ENCODE measurements around the gene SLC6A19. TPM values are rescaled to one million over a fixed set of nuclear protein-coding genes. Genes with fewer than 3 reads are reported as not detected.

SLC6A19 gene
- polyA plus RNA-seq, 4 donors: 42.2 to 66.0 (median 60.1) TPM

DNA sequence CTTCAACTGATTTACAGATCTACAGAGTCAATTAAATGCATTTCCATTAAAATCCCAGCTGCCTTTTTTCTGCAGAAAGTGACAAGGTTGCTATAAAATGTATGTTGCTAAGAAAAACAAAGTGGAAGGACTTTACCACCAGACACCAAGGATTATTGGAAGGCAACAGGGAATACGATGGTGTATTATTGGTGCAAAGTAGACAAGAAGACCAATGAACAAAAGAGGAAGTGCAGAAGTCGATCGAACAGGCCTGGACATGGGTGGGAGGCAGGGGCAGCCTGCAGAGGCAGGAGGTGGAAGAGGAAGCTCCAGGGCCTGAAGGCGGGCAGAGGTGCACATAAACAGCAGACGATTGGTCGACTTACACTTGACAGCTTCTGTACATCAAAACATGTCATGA, 10.6 kb upstream of the SLC6A19 start:
- peak in 2 of 4 donors; percentile 52 to 62 for DNase-seq (ENCODE audit: low read depth in 4 of 4, low spot score in 3 of 4)

GRCh38 chr5:1192971-1193590, 8.3 kb upstream of the SLC6A19 start:
- DNase-seq (ENCODE audit: low read depth in 4 of 4, low spot score in 3 of 4): no peak

GRCh38 chr5:1193591-1193985, 7.8 kb upstream of the SLC6A19 start:
- no peak for DNase-seq (ENCODE audit: low read depth in 4 of 4, low spot score in 3 of 4)

- DNase-seq (ENCODE audit: low read depth in 4 of 4, low spot score in 3 of 4): no peak
Observed at GRCh38 chr5:1194378-1194777, 7.0 kb upstream of the SLC6A19 start.

DNA sequence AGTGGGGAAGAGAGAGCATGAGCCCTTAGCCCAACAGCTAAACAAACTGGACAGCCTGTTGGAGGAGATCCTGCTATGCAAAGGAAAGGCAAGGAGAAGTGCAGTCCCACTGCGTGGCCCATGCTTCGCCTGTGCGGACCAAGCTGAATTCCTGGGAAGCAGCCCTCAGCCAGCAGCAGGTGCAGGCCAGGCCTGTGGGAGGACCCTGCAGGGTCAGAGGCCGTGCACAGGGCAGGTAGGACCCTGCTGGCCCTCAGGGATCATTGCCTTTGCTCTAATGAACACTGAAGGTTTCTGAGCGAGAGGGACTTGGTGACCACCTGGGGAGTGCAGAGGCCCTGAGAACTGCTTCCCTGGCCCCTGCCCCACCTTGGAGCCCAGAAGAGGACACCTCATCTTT, 6.0 kb upstream of the SLC6A19 start:
- no peak for DNase-seq (ENCODE audit: low read depth in 4 of 4, low spot score in 3 of 4)

GRCh38 chr5:1195916-1196315, 5.5 kb upstream of the SLC6A19 start:
- no peak for DNase-seq (ENCODE audit: low read depth in 4 of 4, low spot score in 3 of 4)

GRCh38 chr5:1196562-1196961, 4.8 kb upstream of the SLC6A19 start:
- DNase-seq (ENCODE audit: low read depth in 4 of 4, low spot score in 3 of 4): no peak

DNA sequence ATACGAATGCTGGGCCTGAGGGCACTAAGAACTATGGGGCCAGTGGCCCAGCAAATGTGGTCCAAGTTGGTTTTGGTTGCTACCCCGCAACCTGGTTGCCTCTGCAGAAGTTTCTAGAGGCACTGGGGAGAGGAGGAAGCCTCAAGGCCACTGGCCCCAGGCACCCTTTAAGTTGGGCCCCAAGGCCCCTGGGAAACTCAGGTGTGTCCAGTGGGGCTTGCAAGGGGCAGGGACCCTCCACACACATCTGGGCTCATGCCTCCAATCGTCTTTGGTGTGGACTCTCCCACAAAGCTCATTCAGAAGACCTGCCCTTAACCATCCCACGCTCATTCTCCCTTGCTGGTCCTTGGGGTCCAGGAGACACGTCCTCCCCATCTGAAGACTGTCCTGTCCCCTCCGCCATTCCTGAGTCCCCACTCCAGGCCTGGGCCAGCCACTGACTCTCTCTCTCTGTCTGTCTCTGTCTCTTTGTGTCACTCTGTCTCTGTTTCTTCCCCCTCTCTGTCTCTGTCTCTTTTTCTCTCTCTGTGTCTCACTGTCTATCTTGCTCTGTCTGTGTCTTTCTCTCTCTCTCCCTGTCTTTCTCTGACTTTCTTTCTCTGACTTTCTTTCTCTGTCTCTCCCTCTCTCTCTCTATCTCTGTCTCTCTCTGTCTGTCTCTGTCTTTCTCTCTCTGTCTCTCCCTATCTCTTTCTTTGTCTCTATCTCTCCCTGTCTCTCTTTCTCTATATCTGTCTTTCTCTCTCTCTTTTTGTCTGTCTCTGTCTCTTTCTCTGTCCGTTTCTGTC, 3.3 kb upstream of the SLC6A19 start:
- DNase-seq (ENCODE audit: low read depth in 4 of 4, low spot score in 3 of 4): no peak

GRCh38 chr5:1199340-1199648, 2.1 kb upstream of the SLC6A19 start:
- no peak for DNase-seq (ENCODE audit: low read depth in 4 of 4, low spot score in 3 of 4)

DNA sequence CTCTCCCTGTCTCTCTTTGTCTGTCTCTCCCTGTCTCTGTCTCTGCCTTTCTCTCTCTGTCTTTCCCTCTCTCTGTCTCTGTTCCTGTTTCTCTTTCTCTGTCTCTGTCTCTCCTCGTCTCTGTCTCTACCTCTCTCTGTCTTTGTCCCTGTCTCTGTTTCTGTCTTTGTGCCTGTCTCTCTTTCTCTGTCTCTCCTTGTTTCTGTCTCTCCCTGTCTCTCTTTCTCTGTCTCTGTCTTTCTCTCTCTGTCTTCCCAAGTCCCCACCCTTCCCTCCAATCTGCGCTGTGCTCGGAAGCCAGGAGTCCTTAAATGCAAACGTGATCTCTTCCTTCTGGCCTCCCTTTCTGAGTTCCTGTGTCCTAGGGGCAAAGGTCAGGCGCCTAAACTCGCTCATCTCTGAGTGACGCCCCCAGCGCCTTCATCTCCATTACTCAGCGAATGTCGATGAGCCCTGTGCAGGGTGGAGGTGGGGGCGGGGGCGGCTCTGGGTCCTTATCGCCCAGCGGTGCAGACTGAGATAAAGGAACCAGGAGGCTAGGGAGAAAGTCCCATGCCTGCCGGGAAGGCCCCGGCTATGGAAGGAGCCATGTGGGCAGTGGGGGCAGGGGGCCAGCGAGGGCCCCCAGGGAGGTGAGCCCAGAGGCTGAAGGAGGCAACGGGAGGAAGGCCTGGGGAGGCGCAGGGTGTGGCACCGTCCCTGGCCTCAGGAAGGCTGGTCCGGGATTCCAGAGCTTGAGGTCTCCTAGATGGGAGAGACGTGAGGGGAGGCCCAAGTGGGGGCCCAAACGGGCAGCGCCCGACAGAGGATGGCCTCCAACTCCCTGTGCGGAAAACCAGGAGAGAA, 1.5 kb upstream of the SLC6A19 start:
- DNase-seq (ENCODE audit: low read depth in 4 of 4, low spot score in 3 of 4): no peak

DNA sequence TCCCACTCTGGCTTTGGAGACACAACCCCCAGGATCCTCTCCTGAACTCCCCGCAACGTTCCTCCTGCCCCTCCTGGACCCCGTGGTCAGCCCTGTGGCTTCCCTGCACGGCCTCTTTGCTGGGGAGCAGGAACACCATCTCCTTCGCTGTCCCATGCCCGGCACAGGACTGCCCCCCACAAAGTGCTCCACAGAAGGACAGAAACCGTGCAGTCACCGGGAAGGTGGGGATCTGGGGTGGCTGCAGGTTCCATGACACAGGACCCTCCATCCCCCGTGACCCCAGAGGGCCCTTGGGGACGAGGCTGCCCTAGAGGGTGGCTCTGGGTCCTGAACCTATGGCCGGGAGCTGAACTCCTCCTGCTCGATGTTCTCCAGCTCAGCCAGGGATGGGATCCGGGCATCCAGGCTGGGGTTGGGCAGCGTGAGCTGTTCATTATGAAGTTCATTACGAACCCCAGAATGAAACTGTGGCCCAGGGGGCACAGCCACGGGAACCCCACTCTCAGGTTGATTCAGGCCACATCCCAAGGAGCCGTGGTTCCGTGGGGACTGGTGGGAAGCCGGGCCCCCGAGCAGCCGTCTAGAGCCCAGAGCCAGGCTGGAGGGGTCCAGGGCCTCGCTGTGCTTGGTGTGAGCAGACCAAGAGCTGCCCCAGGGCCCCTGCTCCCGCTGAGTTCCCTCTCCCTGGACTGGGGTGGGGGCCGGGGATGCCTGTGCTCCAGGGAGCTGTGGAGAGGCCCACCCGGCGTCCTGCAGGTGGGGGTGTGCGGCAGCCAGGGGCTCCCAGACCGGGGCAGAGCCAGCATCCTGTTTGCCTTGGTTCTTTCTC, 684 bp upstream of the SLC6A19 start:
- no peak for DNase-seq (ENCODE audit: low read depth in 4 of 4, low spot score in 3 of 4)

DNA sequence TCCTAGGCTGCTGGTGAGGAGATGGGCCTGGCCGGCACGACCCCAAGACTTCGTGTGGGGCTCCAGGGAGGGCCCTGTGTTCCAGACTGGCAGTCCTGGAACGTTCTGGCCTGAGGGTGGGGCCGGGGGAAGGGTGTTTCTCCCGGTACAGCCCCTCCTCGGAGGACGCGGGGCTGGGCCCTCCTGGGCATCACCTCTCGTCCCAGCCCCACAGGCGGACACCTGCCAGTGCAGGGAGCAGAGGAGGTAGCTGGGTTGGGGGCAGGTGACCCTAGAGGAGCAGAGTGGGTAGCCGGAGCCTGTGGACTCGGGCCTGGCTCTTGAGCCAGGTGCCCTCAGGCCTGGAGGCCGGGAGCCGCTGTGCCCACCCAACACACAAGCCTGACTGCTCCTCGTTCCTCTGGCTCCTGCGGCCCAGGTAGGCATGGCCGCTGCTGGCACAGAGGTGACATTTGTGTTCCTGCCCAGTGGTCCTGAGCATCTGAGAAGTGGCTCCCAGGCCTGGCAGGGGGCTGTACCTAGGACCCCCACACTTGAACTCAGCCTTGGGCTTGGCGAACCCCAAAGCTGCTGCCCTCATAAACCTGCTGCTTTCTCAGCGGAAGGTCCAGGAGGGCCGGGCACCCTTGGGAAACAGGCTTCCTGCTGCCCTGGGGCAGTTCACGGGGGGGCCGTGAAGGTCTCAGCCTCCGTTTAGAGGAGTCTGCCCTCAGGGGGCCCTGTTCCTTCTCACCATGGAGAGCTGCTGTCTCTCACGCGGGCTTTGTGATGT, 817 bp downstream of the SLC6A19 start:
- no peak for DNase-seq (ENCODE audit: low read depth in 4 of 4, low spot score in 3 of 4)

DNA sequence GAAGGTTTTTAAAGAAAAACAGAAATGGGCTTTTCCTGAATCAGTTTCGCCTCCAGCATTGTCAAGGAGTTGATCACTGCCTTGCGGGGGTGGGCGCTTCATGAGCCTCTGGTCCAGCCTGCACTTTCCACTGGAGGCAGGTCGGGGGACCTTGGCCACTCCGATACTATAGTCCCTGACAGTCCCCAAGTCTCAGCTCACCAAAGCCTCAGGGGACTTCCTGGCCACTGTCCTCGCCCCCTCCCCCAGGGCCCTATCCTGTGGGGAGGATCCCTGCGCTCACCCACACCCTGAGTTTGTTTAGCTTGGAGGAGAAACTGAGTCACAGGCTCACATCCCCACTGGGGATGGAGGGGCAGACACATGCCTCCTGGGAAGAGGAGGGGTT, 1.4 kb downstream of the SLC6A19 start:
- DNase-seq (ENCODE audit: low read depth in 4 of 4, low spot score in 3 of 4): no peak

- no peak for DNase-seq (ENCODE audit: low read depth in 4 of 4, low spot score in 3 of 4)
Observed at GRCh38 chr5:1203311-1203967, 2.0 kb downstream of the SLC6A19 start.

- DNase-seq (ENCODE audit: low read depth in 4 of 4, low spot score in 3 of 4): no peak
Observed at GRCh38 chr5:1203968-1204692, 2.7 kb downstream of the SLC6A19 start.

GRCh38 chr5:1204693-1205242, 3.4 kb downstream of the SLC6A19 start:
- DNase-seq (ENCODE audit: low read depth in 4 of 4, low spot score in 3 of 4): peak in 1 of 4 donors; percentile 74

DNA sequence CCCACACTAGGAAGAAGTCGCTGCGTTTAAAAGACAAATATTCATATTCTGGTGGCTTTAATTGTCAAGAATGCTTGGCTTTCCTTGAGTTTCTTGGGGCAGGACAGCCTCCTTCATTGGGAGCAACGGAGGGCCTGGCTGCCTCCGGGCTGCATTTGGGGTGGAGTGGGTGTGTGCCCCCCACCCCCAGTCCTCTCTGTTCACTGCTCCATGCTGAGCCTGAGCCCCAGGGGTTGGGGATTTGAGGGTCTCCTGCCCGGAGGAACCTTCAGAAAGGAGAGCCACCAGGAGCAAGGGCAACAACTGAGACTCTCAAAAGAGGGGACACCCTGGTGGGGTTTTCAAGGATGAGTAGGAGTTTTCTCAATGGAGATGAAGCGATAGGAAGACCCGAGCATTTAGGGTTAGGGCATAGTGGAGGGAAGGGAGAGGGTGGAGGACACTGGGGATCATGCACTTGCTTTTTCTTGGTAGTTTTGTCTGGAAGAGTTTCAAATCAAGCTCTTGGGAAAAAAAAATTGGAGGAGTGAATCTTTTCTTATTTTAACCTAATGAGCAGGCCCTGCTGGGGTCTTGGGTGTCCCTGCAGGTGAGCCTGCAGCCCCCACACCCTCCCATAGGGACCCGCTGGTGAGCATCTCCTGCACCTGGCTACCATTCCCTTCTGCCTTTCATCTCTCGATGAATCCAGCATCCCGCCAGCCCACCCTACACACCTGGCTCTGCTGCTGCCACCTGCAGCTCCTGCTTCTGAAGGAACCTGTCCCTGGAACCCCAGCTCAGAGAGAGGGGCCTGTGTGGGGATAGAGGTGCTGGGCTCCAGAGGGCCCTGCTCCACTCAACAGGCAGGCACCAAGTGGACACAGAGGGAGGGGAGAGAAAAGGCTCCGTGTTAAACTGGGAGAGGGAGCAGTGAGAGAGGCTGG, 4.1 kb downstream of the SLC6A19 start:
- DNase-seq (ENCODE audit: low read depth in 4 of 4, low spot score in 3 of 4): no peak
